Measurements from ENCODE around the gene SMIM33.

- no peak for TF ChIP-seq CTCF (IDR thresholded peaks at IDR 0.05)
- no peak for TF ChIP-seq POLR2AphosphoS5 (IDR thresholded peaks at IDR 0.05)
Observed at GRCh38 chr5:139443831-139444453, 26.9 kb upstream of the SMIM33 start.
